Measurements from ENCODE around the gene SPOCK1. TPM values are rescaled to one million over a fixed set of nuclear protein-coding genes. Genes with fewer than 3 reads are reported as not detected.
A peak's percentile ranks its signal among the peaks of the same experiment; 100 is the strongest.

Gene SPOCK1
- total RNA-seq, 1 experiment from 2014 or later, result 9.8 TPM

DNA sequence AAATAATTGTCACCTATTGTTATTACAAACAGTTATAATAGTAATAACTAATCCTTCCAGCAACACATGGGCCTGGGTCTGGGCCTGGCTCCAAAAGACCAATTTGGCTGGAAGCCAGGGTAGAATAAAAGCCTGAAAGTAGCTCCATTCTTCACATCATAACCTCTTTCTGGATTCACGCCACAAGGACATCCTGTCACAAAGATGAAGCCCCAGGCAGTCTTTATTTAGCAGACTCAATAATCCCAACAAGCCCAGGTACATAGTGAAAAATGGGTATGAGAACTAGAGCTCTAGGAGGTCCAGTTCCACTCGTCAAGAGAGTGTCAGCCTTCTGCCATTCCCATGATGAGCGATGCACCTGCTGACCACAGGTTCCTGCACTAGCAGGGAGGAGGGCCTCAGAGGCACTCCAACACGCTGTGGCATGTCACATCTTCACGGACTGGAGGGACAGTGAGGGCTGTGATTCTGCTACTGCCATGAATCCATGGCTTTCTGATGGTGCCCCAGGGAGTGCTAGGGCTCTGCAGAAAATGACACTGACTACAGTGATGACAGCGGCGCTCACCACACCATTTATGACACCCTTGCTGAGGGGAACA lies 124.9 kb downstream of the SPOCK1 start:
- TF ChIP-seq CTCF (conservative IDR thresholded peaks at IDR 0.05; ENCODE audit: low read depth, low read length) (no peak), EZH2phosphoT487 (IDR thresholded peaks at IDR 0.05; ENCODE audit: borderline replicate concordance, low read length) (no peak), EZH2 (IDR thresholded peaks at IDR 0.05; ENCODE audit: low read length, unreplicated experiment) (no peak)
- peaks cover 18% of the 10 kb centered on the region for H3K4me1 ChIP-seq (ENCODE audit: insufficient read depth, low read length)
- no peaks in the 10 kb centered on the region for H4K20me1 ChIP-seq (ENCODE audit: low read length)
- H3K4me2 ChIP-seq (ENCODE audit: low read length), result no peak overlapping the region
- H3K4me3 ChIP-seq (ENCODE audit: low read length), result no peak overlapping the region
- peak; percentile 4 for DNase-seq
- no peak overlapping the region for H2AFZ ChIP-seq (ENCODE audit: low read length)
- no peak for ATAC-seq
- intact Hi-C loops (cut with micrococcal nuclease), result no loop called here
- H3F3A ChIP-seq (ENCODE audit: low read length, unreplicated experiment), result no peaks in the 10 kb centered on the region
- POLR2A ChIA-PET (ENCODE audit: unreplicated experiment), result no interaction called here
- H3K36me3 ChIP-seq (ENCODE audit: low read depth, low read length), result no peaks in the 10 kb centered on the region
- no peak overlapping the region for H3K27ac ChIP-seq (ENCODE audit: low read length)
- CTCF ChIA-PET, result no interaction called here
- no peaks in the 10 kb centered on the region for H3K9me3 ChIP-seq (ENCODE audit: low read length)
- no peaks in the 10 kb centered on the region for H3K9me2 ChIP-seq (replicated peaks; ENCODE audit: low read length)
- H3K27me3 ChIP-seq (ENCODE audit: low read length), result no peaks in the 10 kb centered on the region
- H3K9ac ChIP-seq (ENCODE audit: low read length), result no peak overlapping the region
- no peaks in the 10 kb centered on the region for H3K79me2 ChIP-seq (ENCODE audit: low read length)
- no TSS peak for BruUV-seq (replicated peaks)

- Histone ChIP-seq H3K27me3 (ENCODE audit: low read length) (no peaks in the 10 kb centered on the region), H3K9ac (ENCODE audit: low read length) (no peak overlapping the region), H3K4me1 (ENCODE audit: insufficient read depth, low read length) (peaks cover 18% of the 10 kb centered on the region), H3F3A (ENCODE audit: low read length, unreplicated experiment) (no peaks in the 10 kb centered on the region), H4K20me1 (ENCODE audit: low read length) (no peaks in the 10 kb centered on the region), H3K9me3 (ENCODE audit: low read length) (no peaks in the 10 kb centered on the region), H3K9me2 (replicated peaks; ENCODE audit: low read length) (no peaks in the 10 kb centered on the region), H3K79me2 (ENCODE audit: low read length) (no peaks in the 10 kb centered on the region), H2AFZ (ENCODE audit: low read length) (no peak overlapping the region), H3K36me3 (ENCODE audit: low read depth, low read length) (no peaks in the 10 kb centered on the region), H3K4me2 (ENCODE audit: low read length) (no peak overlapping the region), H3K4me3 (ENCODE audit: low read length) (no peak overlapping the region), H3K27ac (ENCODE audit: low read length) (no peak overlapping the region)
- no TSS peak for BruUV-seq (replicated peaks)
- ATAC-seq (no peak), DNase-seq (peak; percentile 12)
- ChIA-PET CTCF (no interaction called here), POLR2A (ENCODE audit: unreplicated experiment) (no interaction called here)
- TF ChIP-seq EZH2phosphoT487 (IDR thresholded peaks at IDR 0.05; ENCODE audit: borderline replicate concordance, low read length) (no peak), EZH2 (IDR thresholded peaks at IDR 0.05; ENCODE audit: low read length, unreplicated experiment) (no peak), CTCF (conservative IDR thresholded peaks at IDR 0.05; ENCODE audit: low read depth, low read length) (no peak)
- intact Hi-C loops (cut with micrococcal nuclease), result no loop called here
Measured at GRCh38 chr5:137372773-137373160, 126.4 kb downstream of the SPOCK1 start.

DNA sequence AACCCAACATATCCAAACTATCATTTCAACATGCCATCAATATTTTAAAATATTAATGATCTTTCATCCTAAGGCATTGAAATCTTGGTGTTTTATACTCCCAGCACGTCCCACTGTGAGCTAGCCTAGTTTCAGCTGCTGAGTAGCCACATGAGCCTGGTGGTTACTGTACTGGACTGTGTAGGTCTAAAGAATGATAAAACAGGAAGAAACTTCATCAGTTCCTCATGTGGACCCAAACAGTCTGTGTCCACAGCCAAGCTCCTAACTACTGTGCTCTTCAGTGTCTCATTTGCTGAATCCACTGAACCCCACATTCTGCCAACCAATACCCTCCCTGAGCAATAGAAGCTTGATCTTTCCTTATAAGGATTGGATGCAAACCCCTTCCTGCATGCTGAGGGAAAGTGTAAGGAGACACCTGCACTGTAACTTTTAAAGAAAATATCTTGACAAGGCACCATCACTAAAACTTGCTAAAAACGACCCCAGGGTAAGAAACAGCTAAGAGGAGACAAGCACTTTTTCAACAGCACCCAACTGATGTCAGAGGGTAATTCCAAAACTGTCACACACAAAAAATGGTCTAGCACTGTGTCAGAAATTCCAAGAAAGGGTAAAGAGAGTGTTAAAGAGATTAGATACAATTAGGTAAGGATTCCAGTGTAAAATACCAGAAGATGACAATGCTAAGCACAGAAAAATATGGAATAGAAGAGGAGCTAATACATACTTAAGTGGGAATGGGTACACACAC lies 126.9 kb downstream of the SPOCK1 start:
- ChIA-PET CTCF (no interaction called here), POLR2A (ENCODE audit: unreplicated experiment) (no interaction called here)
- Histone ChIP-seq H3K27ac (ENCODE audit: low read length) (no peak overlapping the region), H3K36me3 (ENCODE audit: low read depth, low read length) (no peaks in the 10 kb centered on the region), H3K79me2 (ENCODE audit: low read length) (no peaks in the 10 kb centered on the region), H2AFZ (ENCODE audit: low read length) (no peak overlapping the region), H3K4me3 (ENCODE audit: low read length) (no peak overlapping the region), H4K20me1 (ENCODE audit: low read length) (no peaks in the 10 kb centered on the region), H3F3A (ENCODE audit: low read length, unreplicated experiment) (no peaks in the 10 kb centered on the region), H3K9ac (ENCODE audit: low read length) (no peak overlapping the region), H3K4me1 (ENCODE audit: insufficient read depth, low read length) (peaks cover 18% of the 10 kb centered on the region), H3K9me3 (ENCODE audit: low read length) (no peaks in the 10 kb centered on the region), H3K4me2 (ENCODE audit: low read length) (no peak overlapping the region), H3K27me3 (ENCODE audit: low read length) (no peaks in the 10 kb centered on the region), H3K9me2 (replicated peaks; ENCODE audit: low read length) (no peaks in the 10 kb centered on the region)
- intact Hi-C loops (cut with micrococcal nuclease), result no loop called here
- BruUV-seq (replicated peaks), result no TSS peak
- ATAC-seq (no peak), DNase-seq (no peak)
- TF ChIP-seq EZH2 (IDR thresholded peaks at IDR 0.05; ENCODE audit: low read length, unreplicated experiment) (no peak), CTCF (conservative IDR thresholded peaks at IDR 0.05; ENCODE audit: low read depth, low read length) (no peak), EZH2phosphoT487 (IDR thresholded peaks at IDR 0.05; ENCODE audit: borderline replicate concordance, low read length) (no peak)
